Neural cell (in vitro differentiated cells): ENCODE results near the gene LACTBL1. TPM values are rescaled to one million over a fixed set of nuclear protein-coding genes. Genes with fewer than 3 reads are reported as not detected.

ENCODE experiments used
- H2AFZ ChIP-seq: fragments of 200-600, 300-800 bp; sonication (generic), shearing (Covaris generic); 2 replicates; pipeline ENCODE4 v1.6.0; 2014; ENCODE audit warnings: low read depth, mild to moderate bottlenecking, antibody characterized with exemption, low read length, moderate library complexity
- H3F3A ChIP-seq: fragments of 200-600 bp; shearing (Covaris generic); 2 replicates; pipeline ENCODE4 v1.6.1; 2016; ENCODE audit warnings: mild to moderate bottlenecking, moderate library complexity, mixed read lengths, antibody characterized with exemption, low read length; ENCODE audit not compliant: insufficient read depth, poor library complexity, severe bottlenecking
- H3K27ac ChIP-seq: fragments of 200-600, 300-800 bp; sonication (generic), shearing (Covaris generic); 2 replicates; pipeline ENCODE4 v1.5.1; 2014; ENCODE audit warnings: mild to moderate bottlenecking, low read length, moderate library complexity
- H3K27me3 ChIP-seq: fragments of 300-800, 200-600 bp; sonication (generic), shearing (Covaris generic); 2 replicates; pipeline ENCODE4 v1.6.0; 2014; ENCODE audit warnings: mild to moderate bottlenecking, low read depth, low read length, moderate library complexity; ENCODE audit not compliant: insufficient read depth
- H3K36me3 ChIP-seq: fragments of 300-800, 200-600 bp; sonication (generic), shearing (Covaris generic); 2 replicates; pipeline ENCODE4 v1.5.1; 2014; ENCODE audit warnings: mild to moderate bottlenecking, antibody characterized with exemption, low read length, moderate library complexity; ENCODE audit not compliant: insufficient read depth
- H3K4me2 ChIP-seq: fragments of 300-800, 200-600 bp; sonication (generic), shearing (Covaris generic); 2 replicates; pipeline ENCODE4 v1.6.0; 2014; ENCODE audit warnings: mild to moderate bottlenecking, low read length
- H3K4me3 ChIP-seq: fragments of 300-800, 200-600 bp; sonication (generic), shearing (Covaris generic); 2 replicates; pipeline ENCODE4 v1.5.1; 2014; ENCODE audit warnings: mild to moderate bottlenecking, low read length, moderate library complexity
- H3K79me2 ChIP-seq: fragments of 200-600 bp; shearing (Covaris generic); replicated peaks from 2 replicates; pipeline ENCODE4 v1.6.0; 2014; ENCODE audit warnings: mild to moderate bottlenecking, low read length, moderate library complexity; ENCODE audit not compliant: insufficient read depth
- H3K9ac ChIP-seq: fragments of 300-800, 200-600 bp; sonication (generic), shearing (Covaris generic); 2 replicates; pipeline ENCODE4 v1.6.1; 2016; ENCODE audit warnings: mild to moderate bottlenecking, low read length, mixed read lengths
- H3K9me2 ChIP-seq: fragments of 200-600 bp; shearing (Covaris generic); 2 replicates; pipeline ENCODE4 v1.6.1; 2016; ENCODE audit warnings: mild to moderate bottlenecking, low read length, mixed read lengths; ENCODE audit not compliant: insufficient read depth
- H3K9me3 ChIP-seq: fragments of 200-600, 300-800 bp; sonication (generic), shearing (Covaris generic); 2 replicates; pipeline ENCODE4 v1.6.1; 2016; ENCODE audit warnings: mild to moderate bottlenecking, mixed run types, low read length, moderate library complexity, mixed read lengths
- H4K20me1 ChIP-seq: fragments of 200-600 bp; shearing (Covaris generic); 2 replicates; pipeline ENCODE4 v1.6.1; 2016; ENCODE audit warnings: mild to moderate bottlenecking, mixed run types; ENCODE audit not compliant: insufficient read depth
- CTCF ChIP-seq: fragments of 450-650 bp; IDR thresholded peaks from 2 replicates; pipeline ENCODE4 v1.5.1; 2014; ENCODE audit warnings: antibody characterized with exemption, mild to moderate bottlenecking, moderate library complexity; ENCODE audit not compliant: poor library complexity, severe bottlenecking
- EP300 ChIP-seq: fragments of 450-650 bp; conservative IDR thresholded peaks from 2 replicates; pipeline ENCODE4 v1.6.1; 2014; ENCODE audit warnings: antibody characterized with exemption, mild to moderate bottlenecking, moderate library complexity; ENCODE audit not compliant: poor library complexity, severe bottlenecking
- EZH2 ChIP-seq: fragments of 200-600, 300-800 bp; shearing (Covaris generic), sonication (generic); IDR thresholded peaks from 2 replicates; pipeline ENCODE4 v1.6.1; 2014; ENCODE audit warnings: antibody characterized with exemption, low read length, borderline replicate concordance, mild to moderate bottlenecking; ENCODE audit not compliant: insufficient read depth, poor library complexity, severe bottlenecking
- MXI1 ChIP-seq: fragments of 450-650 bp; conservative IDR thresholded peaks from 2 replicates; pipeline ENCODE4 v1.6.1; 2014; ENCODE audit warnings: antibody characterized with exemption, mild to moderate bottlenecking; ENCODE audit not compliant: poor library complexity, severe bottlenecking
- POLR2AphosphoS5 ChIP-seq: IDR thresholded peaks from 2 replicates; pipeline ENCODE4 v1.6.1; 2012
- RAD21 ChIP-seq: fragments of 450-650 bp; conservative IDR thresholded peaks from 2 replicates; pipeline ENCODE4 v1.6.1; 2014; ENCODE audit warnings: antibody characterized with exemption, mild to moderate bottlenecking, moderate library complexity
- REST ChIP-seq: IDR thresholded peaks from 2 replicates; pipeline ENCODE4 v1.6.1; 2012; ENCODE audit warnings: borderline replicate concordance
- SMC3 ChIP-seq: fragments of 450-650 bp; conservative IDR thresholded peaks from 2 replicates; pipeline ENCODE4 v1.6.1; 2014; ENCODE audit warnings: antibody characterized with exemption, mild to moderate bottlenecking, moderate library complexity; ENCODE audit not compliant: poor library complexity
- TAF1 ChIP-seq: IDR thresholded peaks from 2 replicates; pipeline ENCODE4 v1.6.1; 2012; ENCODE audit warnings: low read depth
- polyA plus RNA-seq: library from polyadenylated mRNA; depleted of rRNA; stranded (reverse); fragments of >200 nt; gene quantifications from 2 replicates; pipeline ENCODE4 v1.2.3, GENCODE V29; 2014

LACTBL1 gene
- polyA plus RNA-seq, 1 donor from 2014 or later, result not detected

GRCh38 chr1:22910286-22910685 is 62.4 kb downstream of the LACTBL1 start:
- Histone ChIP-seq H3K9me3 (no peaks in the 10 kb centered on the region), H4K20me1 (no peaks in the 10 kb centered on the region), H3K4me3 (no peak overlapping the region), H3K27ac (no peak overlapping the region), H3K27me3 (no peaks in the 10 kb centered on the region), H3K9ac (no peak overlapping the region), H3K9me2 (no peaks in the 10 kb centered on the region), H3F3A (no peaks in the 10 kb centered on the region), H3K36me3 (peaks cover 38% of the 10 kb centered on the region), H2AFZ (no peak overlapping the region), H3K4me2 (no peak overlapping the region), H3K79me2 (no peaks in the 10 kb centered on the region)
- TF ChIP-seq POLR2AphosphoS5 (no peak), RAD21 (no peak), TAF1 (no peak), MXI1 (no peak), EZH2 (no peak), REST (no peak), EP300 (no peak), SMC3 (no peak), CTCF (no peak)

GRCh38 chr1:22908880-22909426 is 63.7 kb downstream of the LACTBL1 start:
- Histone ChIP-seq H2AFZ (no peak overlapping the region), H3K4me2 (no peak overlapping the region), H3K4me3 (no peak overlapping the region), H3K9me3 (no peaks in the 10 kb centered on the region), H3K79me2 (no peaks in the 10 kb centered on the region), H3F3A (no peaks in the 10 kb centered on the region), H3K27ac (no peak overlapping the region), H3K9ac (no peak overlapping the region), H3K27me3 (no peaks in the 10 kb centered on the region), H3K9me2 (no peaks in the 10 kb centered on the region), H4K20me1 (no peaks in the 10 kb centered on the region), H3K36me3 (peaks cover 38% of the 10 kb centered on the region)
- TF ChIP-seq CTCF (no peak), RAD21 (no peak), POLR2AphosphoS5 (no peak), TAF1 (no peak), EZH2 (no peak), MXI1 (no peak), SMC3 (no peak), REST (no peak), EP300 (no peak)
